ENCODE results near the gene CDR2. TPM values are rescaled to one million over a fixed set of nuclear protein-coding genes. Genes with fewer than 3 reads are reported as not detected.
"Not testable (repeated sequence)": the region's sequence is repeated elsewhere in the genome, so short reads cannot be mapped to it uniquely, and the experiment has no call there.

Gene CDR2
- total and polyA plus RNA-seq, 4 donors = 14.8 to 22.2 (median 19.0) TPM

- H3K4me3 ChIP-seq (ENCODE audit: low read depth, low read length); H3K4me1 ChIP-seq (ENCODE audit: control insufficient read depth, insufficient read depth, low read length); DNase-seq (ENCODE audit: low read depth in 4 of 6, low spot score in 6 of 6); H3K9me3 ChIP-seq (ENCODE audit: control insufficient read depth, insufficient read depth, low read length); H3K27me3 ChIP-seq (ENCODE audit: control insufficient read depth, insufficient read depth, low read length); H3K27ac ChIP-seq (ENCODE audit: low read depth, low read length): not testable (repeated sequence)
- WGBS (ENCODE audit: insufficient coverage) = 99% methylated on average over 6 of the region's 7 CpGs
- H3K36me3 ChIP-seq (ENCODE audit: control insufficient read depth, insufficient read depth, low read length) = peaks cover 29% of the 10 kb centered on the region
Observed at GRCh38 chr16:22301423-22301822, 73.0 kb downstream of the CDR2 start.

GRCh38 chr16:22300427-22301071, 73.9 kb downstream of the CDR2 start:
- Histone ChIP-seq H3K9me3 (ENCODE audit: control insufficient read depth, insufficient read depth, low read length) (no peaks in the 10 kb centered on the region), H3K27me3 (ENCODE audit: control insufficient read depth, insufficient read depth, low read length) (no peaks in the 10 kb centered on the region), H3K4me3 (ENCODE audit: low read depth, low read length) (no peak overlapping the region), H3K36me3 (ENCODE audit: control insufficient read depth, insufficient read depth, low read length) (peaks cover 27% of the 10 kb centered on the region), H3K4me1 (ENCODE audit: control insufficient read depth, insufficient read depth, low read length) (peaks cover 9% of the 10 kb centered on the region), H3K27ac (ENCODE audit: low read depth, low read length) (no peak overlapping the region)
- DNase-seq (ENCODE audit: low read depth in 4 of 6, low spot score in 6 of 6) = peak in 2 of 6 donors; percentile 35 to 63
- 40% methylated on average over 7 of the region's 8 CpGs for WGBS (ENCODE audit: insufficient coverage)

GRCh38 chr16:22299036-22299435, 75.4 kb downstream of the CDR2 start:
- no peak for DNase-seq (ENCODE audit: low read depth in 4 of 6, low spot score in 6 of 6)
- Histone ChIP-seq H3K27me3 (ENCODE audit: control insufficient read depth, insufficient read depth, low read length) (no peaks in the 10 kb centered on the region), H3K36me3 (ENCODE audit: control insufficient read depth, insufficient read depth, low read length) (peaks cover 15% of the 10 kb centered on the region), H3K4me3 (ENCODE audit: low read depth, low read length) (no peak overlapping the region), H3K9me3 (ENCODE audit: control insufficient read depth, insufficient read depth, low read length) (no peaks in the 10 kb centered on the region), H3K4me1 (ENCODE audit: control insufficient read depth, insufficient read depth, low read length) (peaks cover 9% of the 10 kb centered on the region), H3K27ac (ENCODE audit: low read depth, low read length) (no peak overlapping the region)
- WGBS (ENCODE audit: insufficient coverage) = 91% methylated on average over 1 of the region's 1 CpG

GRCh38 chr16:22297871-22298733, 76.3 kb downstream of the CDR2 start:
- whole genome bisulfite sequencing (ENCODE audit: insufficient coverage) = 0% methylated on average over 22 of the region's 39 CpGs
- Histone ChIP-seq H3K9me3 (ENCODE audit: control insufficient read depth, insufficient read depth, low read length) (no peaks in the 10 kb centered on the region), H3K4me1 (ENCODE audit: control insufficient read depth, insufficient read depth, low read length) (peaks cover 9% of the 10 kb centered on the region), H3K27ac (ENCODE audit: low read depth, low read length) (peak overlapping the region; percentile 91), H3K36me3 (ENCODE audit: control insufficient read depth, insufficient read depth, low read length) (peaks cover 10% of the 10 kb centered on the region), H3K27me3 (ENCODE audit: control insufficient read depth, insufficient read depth, low read length) (no peaks in the 10 kb centered on the region), H3K4me3 (ENCODE audit: low read depth, low read length) (peak overlapping the region; percentile 77)
- peak; percentile 72 to 98 (median 82) for DNase-seq (ENCODE audit: low read depth in 4 of 6, low spot score in 6 of 6)

GRCh38 chr16:22297114-22297870, 77.1 kb downstream of the CDR2 start, which contains the start of gene POLR3E:
POLR3E (plus strand) TSS chr16:22297409; CDS start chr16:22302969, 5,560 bp downstream.
- no peaks in the 10 kb centered on the region for H3K27me3 ChIP-seq (ENCODE audit: control insufficient read depth, insufficient read depth, low read length)
- WGBS (ENCODE audit: insufficient coverage) = 0% methylated on average over 76 of the region's 76 CpGs
- H3K36me3 ChIP-seq (ENCODE audit: control insufficient read depth, insufficient read depth, low read length) = peaks cover 2% of the 10 kb centered on the region
- no peaks in the 10 kb centered on the region for H3K9me3 ChIP-seq (ENCODE audit: control insufficient read depth, insufficient read depth, low read length)
- peak within 1 kb of the TSS; percentile 91 for H3K27ac ChIP-seq (ENCODE audit: low read depth, low read length)
- H3K4me1 ChIP-seq (ENCODE audit: control insufficient read depth, insufficient read depth, low read length) = peaks cover 9% of the 10 kb centered on the region
- DNase-seq (ENCODE audit: low read depth in 4 of 6, low spot score in 6 of 6) = peak; percentile 98 to 100 (median 99)
- peak within 1 kb of the TSS; percentile 77 for H3K4me3 ChIP-seq (ENCODE audit: low read depth, low read length)

- H3K4me1 ChIP-seq (ENCODE audit: control insufficient read depth, insufficient read depth, low read length) = peaks cover 9% of the 10 kb centered on the region
- no peaks in the 10 kb centered on the region for H3K9me3 ChIP-seq (ENCODE audit: control insufficient read depth, insufficient read depth, low read length)
- 3% methylated on average over 10 of the region's 17 CpGs for WGBS (ENCODE audit: insufficient coverage)
- H3K27ac ChIP-seq (ENCODE audit: low read depth, low read length) = peak overlapping the region; percentile 91
- peaks cover 2% of the 10 kb centered on the region for H3K36me3 ChIP-seq (ENCODE audit: control insufficient read depth, insufficient read depth, low read length)
- no peaks in the 10 kb centered on the region for H3K27me3 ChIP-seq (ENCODE audit: control insufficient read depth, insufficient read depth, low read length)
- DNase-seq (ENCODE audit: low read depth in 4 of 6, low spot score in 6 of 6) = peak in 2 of 6 donors; percentile 13 to 45
- H3K4me3 ChIP-seq (ENCODE audit: low read depth, low read length) = peak overlapping the region; percentile 77
Observed at GRCh38 chr16:22296225-22297113, 78.0 kb downstream of the CDR2 start.

Other genes with a start within 250 kb of the CDR2 start
- gene SDR42E2, start 212.1 kb downstream of the CDR2 start, total RNA-seq = under 1 TPM in 1 of 2 donors, not detected in 1; 0.17 TPM
- 1 to 10 TPM; 1.3 to 1.6 TPM for gene SDR42E2, start 212.1 kb downstream of the CDR2 start, polyA plus RNA-seq (ENCODE audit: insufficient read length in 2 of 2)
- gene EEF2K, start 168.3 kb downstream of the CDR2 start, total RNA-seq = 10 to 100 TPM; 17.3 to 26.8 TPM
- gene EEF2K, start 168.3 kb downstream of the CDR2 start, polyA plus RNA-seq (ENCODE audit: insufficient read length in 2 of 2) = 10 to 100 TPM; 15.4 to 30.4 TPM
- gene POLR3E, start 77.2 kb downstream of the CDR2 start, total RNA-seq = 10 to 100 TPM; 21.9 to 42.4 TPM
- 10 to 100 TPM; 50.6 to 58.9 TPM for gene POLR3E, start 77.2 kb downstream of the CDR2 start, polyA plus RNA-seq (ENCODE audit: insufficient read length in 2 of 2)
- gene NPIPB5, start 136.3 kb upstream of the CDR2 start, total RNA-seq = 100 to 1,000 TPM; 138 to 148 TPM
- 100 to 1,000 TPM in 1 of 2 donors, 10 to 100 TPM in 1; 95.5 to 327 TPM for gene NPIPB5, start 136.3 kb upstream of the CDR2 start, polyA plus RNA-seq (ENCODE audit: insufficient read length in 2 of 2)

Measured in spinal cord (tissue), 10 donors.